Measurements from ENCODE around the gene KCNQ2. TPM values are rescaled to one million over a fixed set of nuclear protein-coding genes. Genes with fewer than 3 reads are reported as not detected.

Gene KCNQ2
- total RNA-seq, 2 donors from 2014 or later = 1.8 to 3.0 TPM

DNA sequence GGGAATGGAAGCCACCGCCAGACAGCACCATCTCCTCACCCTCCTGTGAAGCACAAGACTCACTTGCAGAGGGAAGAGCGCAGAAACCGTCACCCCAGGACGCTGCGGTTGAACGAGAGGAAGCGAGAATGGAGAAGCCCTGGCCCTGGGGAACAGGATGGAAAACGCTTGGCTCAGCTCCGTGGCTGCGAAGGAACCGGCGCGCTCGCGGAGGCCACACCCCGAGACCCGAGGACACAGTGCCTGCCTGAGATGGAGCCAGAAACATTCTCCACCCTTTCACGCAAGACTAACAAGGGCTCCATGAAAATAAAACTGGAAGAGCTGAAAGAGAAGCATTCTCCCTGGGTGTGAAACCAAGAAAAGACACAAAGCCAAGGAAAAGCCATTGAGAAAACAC lies 86.0 kb downstream of the KCNQ2 start:
- no peak for DNase-seq
- 88 to 91% methylated on average over 16 to 18 of the region's 18 CpGs for WGBS, 2 donors

DNA sequence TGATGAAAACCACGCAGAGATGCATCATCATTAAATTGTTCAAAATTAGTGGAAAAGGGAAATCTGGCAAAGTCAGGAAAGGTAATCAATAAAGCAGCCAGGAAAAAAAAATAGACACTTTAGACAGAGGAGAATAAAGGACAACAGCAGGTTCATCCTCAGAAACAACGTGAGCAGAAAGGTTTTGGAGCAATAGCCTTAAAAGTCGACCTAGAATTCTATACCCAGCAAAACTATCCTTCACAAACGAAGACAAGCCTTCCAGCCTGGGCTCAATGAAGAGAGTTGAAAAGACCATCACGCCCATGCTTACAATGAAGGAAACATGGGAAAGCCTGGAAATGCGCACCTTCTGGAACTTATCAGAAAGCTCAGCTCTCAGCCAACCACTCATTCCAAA lies 86.6 kb downstream of the KCNQ2 start:
- TF ChIP-seq, protein P1, sequence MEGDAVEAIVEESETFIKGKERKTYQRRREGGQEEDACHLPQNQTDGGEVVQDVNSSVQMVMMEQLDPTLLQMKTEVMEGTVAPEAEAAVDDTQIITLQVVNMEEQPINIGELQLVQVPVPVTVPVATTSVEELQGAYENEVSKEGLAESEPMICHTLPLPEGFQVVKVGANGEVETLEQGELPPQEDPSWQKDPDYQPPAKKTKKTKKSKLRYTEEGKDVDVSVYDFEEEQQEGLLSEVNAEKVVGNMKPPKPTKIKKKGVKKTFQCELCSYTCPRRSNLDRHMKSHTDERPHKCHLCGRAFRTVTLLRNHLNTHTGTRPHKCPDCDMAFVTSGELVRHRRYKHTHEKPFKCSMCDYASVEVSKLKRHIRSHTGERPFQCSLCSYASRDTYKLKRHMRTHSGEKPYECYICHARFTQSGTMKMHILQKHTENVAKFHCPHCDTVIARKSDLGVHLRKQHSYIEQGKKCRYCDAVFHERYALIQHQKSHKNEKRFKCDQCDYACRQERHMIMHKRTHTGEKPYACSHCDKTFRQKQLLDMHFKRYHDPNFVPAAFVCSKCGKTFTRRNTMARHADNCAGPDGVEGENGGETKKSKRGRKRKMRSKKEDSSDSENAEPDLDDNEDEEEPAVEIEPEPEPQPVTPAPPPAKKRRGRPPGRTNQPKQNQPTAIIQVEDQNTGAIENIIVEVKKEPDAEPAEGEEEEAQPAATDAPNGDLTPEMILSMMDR (IDR thresholded peaks at IDR 0.05) = no peak
- TF ChIP-seq POLR2A (IDR thresholded peaks at IDR 0.05) = no peak
- 63 to 75% methylated on average over 6 of the region's 6 CpGs for WGBS, 2 donors
- peaks cover 0 to 11% (median 0%) of the 10 kb centered on the region in 3 donors for H3K9me3 ChIP-seq
- H3K36me3 ChIP-seq (replicated peaks in 1 of 2; ENCODE audit: insufficient read depth in 1 of 2, low read depth in 2 of 2) = no peaks in the 10 kb centered on the region
- H3K27me3 ChIP-seq = peaks cover 0 to 6% of the 10 kb centered on the region in 2 donors
- ATAC-seq = no peak
- H3K4me3 ChIP-seq = no peak overlapping the region
- no peak overlapping the region for H3K27ac ChIP-seq
- intact Hi-C loops (cut with DNase I) = no loop called here
- DNase-seq = no peak
- no peaks in the 10 kb centered on the region for H3K4me1 ChIP-seq

More for the DNA sequence above, 86.0 kb downstream of the KCNQ2 start:
- Histone ChIP-seq H3K27me3 (peaks cover 0 to 6% of the 10 kb centered on the region in 2 donors), H3K4me3 (no peak overlapping the region), H3K9me3 (peaks cover 0 to 11% (median 0%) of the 10 kb centered on the region in 3 donors), H3K27ac (no peak overlapping the region), H3K36me3 (replicated peaks in 1 of 2; ENCODE audit: insufficient read depth in 1 of 2, low read depth in 2 of 2) (no peaks in the 10 kb centered on the region), H3K4me1 (no peaks in the 10 kb centered on the region)
- ATAC-seq = no peak
- TF ChIP-seq, protein P1 (IDR thresholded peaks at IDR 0.05) = no peak
- TF ChIP-seq POLR2A (IDR thresholded peaks at IDR 0.05) = no peak
- intact Hi-C loops (cut with DNase I) = no loop called here

DNA sequence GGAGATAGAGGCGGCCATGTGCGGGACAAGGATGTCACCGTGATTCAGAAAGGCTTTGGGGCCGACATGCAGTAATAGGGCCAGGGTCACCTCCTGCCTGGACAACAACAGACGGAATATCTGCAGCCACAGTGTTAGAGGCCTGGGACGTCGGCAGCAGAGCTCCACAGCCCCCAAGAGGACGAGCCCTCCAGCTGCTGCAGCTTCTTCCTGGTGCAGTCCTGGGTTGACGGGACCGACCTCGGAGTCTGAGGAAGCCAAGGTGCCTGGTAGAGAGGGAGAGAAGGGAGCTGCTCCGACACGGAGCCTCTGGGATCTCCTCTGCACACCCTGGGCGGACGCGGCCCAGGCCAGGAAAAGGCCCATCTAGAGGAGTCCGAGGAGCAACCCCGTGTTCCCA lies 88.1 kb downstream of the KCNQ2 start:
- Histone ChIP-seq H3K36me3 (replicated peaks in 1 of 2; ENCODE audit: insufficient read depth in 1 of 2, low read depth in 2 of 2) (no peaks in the 10 kb centered on the region), H3K9me3 (peaks cover 0 to 11% (median 0%) of the 10 kb centered on the region in 3 donors), H3K4me3 (no peak overlapping the region), H3K27ac (no peak overlapping the region), H3K4me1 (no peaks in the 10 kb centered on the region), H3K27me3 (peaks cover 0 to 6% of the 10 kb centered on the region in 2 donors)
- TF ChIP-seq POLR2A (IDR thresholded peaks at IDR 0.05) = no peak
- TF ChIP-seq, protein P1 (IDR thresholded peaks at IDR 0.05) = no peak
- ATAC-seq (no peak), DNase-seq (no peak)
- 51 to 56% methylated on average over 11 to 18 of the region's 18 CpGs for WGBS, 2 donors
- intact Hi-C loops (cut with DNase I) = no loop called here

DNA sequence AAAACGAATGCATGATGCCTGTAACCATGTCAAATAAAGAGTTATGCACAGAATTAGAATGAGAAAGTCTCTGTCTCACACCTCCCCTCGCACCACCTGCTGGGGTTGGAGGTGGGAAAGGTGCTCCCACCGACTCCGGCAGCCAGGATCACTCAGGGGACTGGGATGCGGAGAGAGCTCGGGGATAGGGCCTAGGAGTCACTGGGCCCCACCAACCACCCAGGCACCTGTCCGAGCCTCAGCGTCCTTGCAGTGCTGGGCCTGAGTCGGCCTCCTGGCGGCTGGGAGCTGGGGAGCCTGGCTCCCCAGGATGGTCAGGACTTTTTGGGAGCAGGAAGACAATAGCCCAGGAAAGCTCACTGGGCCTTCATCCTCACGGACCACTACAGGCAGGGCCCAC lies 88.9 kb downstream of the KCNQ2 start:
- no peak for ATAC-seq
- intact Hi-C loops (cut with DNase I) = no loop called here

More for the DNA sequence above, 88.9 kb downstream of the KCNQ2 start:
- Histone ChIP-seq H3K27me3 (peaks cover 0 to 6% of the 10 kb centered on the region in 2 donors), H3K36me3 (replicated peaks in 1 of 2; ENCODE audit: insufficient read depth in 1 of 2, low read depth in 2 of 2) (no peaks in the 10 kb centered on the region), H3K9me3 (peaks cover 0 to 11% (median 0%) of the 10 kb centered on the region in 3 donors), H3K4me1 (no peaks in the 10 kb centered on the region), H3K4me3 (no peak overlapping the region), H3K27ac (no peak overlapping the region)
- 34 to 36% methylated on average over 7 to 11 of the region's 11 CpGs for WGBS, 2 donors
- no peak for TF ChIP-seq POLR2A (IDR thresholded peaks at IDR 0.05)
- TF ChIP-seq, protein P1 (IDR thresholded peaks at IDR 0.05) = no peak
- DNase-seq = no peak
